ENCODE data around the gene ZNF442. TPM values are rescaled to one million over a fixed set of nuclear protein-coding genes. Genes with fewer than 3 reads are reported as not detected.
"Not testable (repeated sequence)": the region's sequence is repeated elsewhere in the genome, so short reads cannot be mapped to it uniquely, and the experiment has no call there.

Gene ZNF442
- total RNA-seq, 2 donors from 2014 or later = 2.3 to 2.6 TPM

GRCh38 chr19:12314553-12314952, 50.9 kb downstream of the ZNF442 start:
- intact Hi-C loops (cut with DNase I) = no loop called here
- Histone ChIP-seq H3K4me3 (no peak overlapping the region), H3K27me3 (replicated peaks; ENCODE audit: insufficient read depth) (no peaks in the 10 kb centered on the region), H3K4me1 (replicated peaks) (no peaks in the 10 kb centered on the region), H3K36me3 (peaks cover 0 to 7% of the 10 kb centered on the region in 2 donors), H3K9me3 (no peaks in the 10 kb centered on the region), H3K27ac (no peak overlapping the region)
- 60% methylated on average over 7 of the region's 7 CpGs for WGBS
- DNase-seq (ENCODE audit: low spot score) = no peak
- TF ChIP-seq CTCF (IDR thresholded peaks at IDR 0.05) (no peak), POLR2A (IDR thresholded peaks at IDR 0.05) (no peak), POLR2AphosphoS5 (IDR thresholded peaks at IDR 0.05) (no peak)

DNA sequence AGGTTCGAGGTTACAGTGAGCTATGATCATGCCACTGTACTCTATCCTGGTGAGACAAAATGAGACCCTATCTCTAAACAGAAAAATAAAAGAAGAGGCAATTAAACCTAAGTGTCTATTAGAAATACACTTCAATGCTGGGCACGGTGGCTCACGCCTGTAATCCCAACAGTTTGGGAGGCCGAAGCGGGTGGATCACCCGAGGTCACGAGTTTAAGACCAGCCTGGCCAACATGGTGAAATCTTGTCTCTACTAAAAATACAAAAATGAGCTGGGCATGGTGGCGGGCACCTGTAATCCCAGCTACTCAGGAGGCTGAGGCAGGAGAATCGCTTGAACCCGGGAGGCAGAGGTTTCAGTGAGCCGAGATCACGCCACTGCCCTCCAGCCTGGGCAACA, 56.6 kb downstream of the ZNF442 start:
- H3K27ac ChIP-seq; H3K4me1 ChIP-seq (replicated peaks); H3K9me3 ChIP-seq; H3K36me3 ChIP-seq; DNase-seq (ENCODE audit: low spot score); intact Hi-C loops (cut with DNase I); H3K27me3 ChIP-seq (replicated peaks; ENCODE audit: insufficient read depth); H3K4me3 ChIP-seq: not testable (repeated sequence)
- WGBS = 99% methylated on average over 12 of the region's 12 CpGs

Small RNA genes within 50 kb of the gene (small RNA-seq; reads per million reads assigned to genes)
- 0 reads per million in 2 donors for gene RPS29P23

Other genes with a start within 250 kb of the ZNF442 start
- gene ZNF20, start 225.3 kb downstream of the ZNF442 start, total RNA-seq = 1 to 10 TPM in 1 of 2 donors, not detected in 1; 6.0 TPM
- 10 to 100 TPM in 1 of 2 donors, 1 to 10 TPM in 1; 7.8 to 15.6 TPM for gene ZNF625, start 208.9 kb downstream of the ZNF442 start, total RNA-seq
- 10 to 100 TPM; 11.9 to 14.9 TPM for gene ZNF136, start 202.6 kb downstream of the ZNF442 start, total RNA-seq
- 10 to 100 TPM; 10.3 to 16.2 TPM for gene ZNF44, start 70.8 kb downstream of the ZNF442 start, total RNA-seq
- gene ZNF563, start 32.0 kb downstream of the ZNF442 start, total RNA-seq = 10 to 100 TPM; 16.7 to 23.6 TPM
- 1 to 10 TPM; 4.5 to 5.7 TPM for gene ZNF799, start 35.6 kb upstream of the ZNF442 start, total RNA-seq
- 1 to 10 TPM; 5.7 to 5.8 TPM for gene ZNF443, start 75.3 kb upstream of the ZNF442 start, total RNA-seq
- 1 to 10 TPM; 3.9 to 5.4 TPM for gene ZNF709, start 119.1 kb upstream of the ZNF442 start, total RNA-seq
- gene ZNF564, start 185.8 kb upstream of the ZNF442 start, total RNA-seq = 10 to 100 TPM; 17.6 to 17.9 TPM
- 1 to 10 TPM; 7.2 to 8.9 TPM for gene ZNF490, start 245.1 kb upstream of the ZNF442 start, total RNA-seq
- gene ZNF791, start 245.2 kb upstream of the ZNF442 start, total RNA-seq = 10 to 100 TPM; 18.3 to 20.4 TPM